AG09309 (cell line): ENCODE measurements around the gene GSTA3.

ENCODE experiments used
- DNase-seq: peaks from one replicate; pipeline ENCODE4 v3.0.0-alpha.2; 2010; ENCODE audit warnings: low read depth
- H3K4me3 ChIP-seq: 2 replicates; pipeline ENCODE4 v1.5.1; 2011; ENCODE audit warnings: mild to moderate bottlenecking, low read depth, low read length, moderate library complexity; ENCODE audit not compliant: control insufficient read depth
- CTCF ChIP-seq: IDR thresholded peaks from 2 replicates; pipeline ENCODE4 v1.5.1; 2011; ENCODE audit warnings: mild to moderate bottlenecking, low read depth, low read length, inconsistent platforms; ENCODE audit not compliant: insufficient read depth, control insufficient read depth; ENCODE audit errors: missing control alignments

GSTA3 gene

GRCh38 chr6:52893221-52893620, 16.3 kb downstream of the GSTA3 start:
- no peak overlapping the region for H3K4me3 ChIP-seq

GRCh38 chr6:52890018-52890417, 19.5 kb downstream of the GSTA3 start:
- DNase-seq = no peak
- no peak for TF ChIP-seq CTCF
- no peak overlapping the region for H3K4me3 ChIP-seq

More at GRCh38 chr6:52893221-52893620, 16.3 kb downstream of the GSTA3 start:
- no peak for DNase-seq
- TF ChIP-seq CTCF = no peak

- no peak for TF ChIP-seq CTCF
- no peak overlapping the region for H3K4me3 ChIP-seq
- DNase-seq = no peak
Observed at GRCh38 chr6:52887910-52888524, 21.5 kb downstream of the GSTA3 start.

- peak; percentile 75 for TF ChIP-seq CTCF
- DNase-seq = peak; percentile 32
- peak overlapping the region; percentile 41 for H3K4me3 ChIP-seq
Observed at GRCh38 chr6:52881996-52882841, 27.3 kb downstream of the GSTA3 start.

GRCh38 chr6:52881662-52881995, 27.9 kb downstream of the GSTA3 start:
- DNase-seq = no peak
- H3K4me3 ChIP-seq = no peak overlapping the region
- no peak for TF ChIP-seq CTCF

- TF ChIP-seq CTCF = no peak
- H3K4me3 ChIP-seq = no peak overlapping the region
- no peak for DNase-seq
Observed at GRCh38 chr6:52877786-52878185, 31.7 kb downstream of the GSTA3 start.
